Measurements from ENCODE around the gene PRPF39. TPM values are rescaled to one million over a fixed set of nuclear protein-coding genes. Genes with fewer than 3 reads are reported as not detected.

Gene PRPF39
- total RNA-seq, 1 experiment from 2014 or later, result 57.4 TPM

DNA sequence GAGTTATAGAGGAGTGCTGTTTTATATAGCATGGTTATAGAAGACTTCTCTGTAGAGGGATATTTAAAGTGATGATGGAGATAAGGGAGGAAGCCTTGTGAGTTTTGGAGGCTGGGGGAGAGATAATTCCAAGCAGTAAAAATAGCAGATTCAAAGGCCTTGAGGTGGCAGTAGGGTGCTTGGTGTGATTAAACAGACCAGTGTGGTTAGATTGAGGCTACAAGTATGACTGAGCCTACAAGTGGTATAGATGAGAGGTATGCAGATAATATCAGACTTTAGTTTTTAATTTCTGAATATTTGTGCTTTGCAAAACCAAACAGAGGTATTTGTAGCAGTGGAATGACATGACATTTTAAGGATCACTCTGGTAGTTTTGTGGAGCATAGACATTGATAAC is 72.2 kb downstream of the PRPF39 start:
- H3K27me3 ChIP-seq (replicated peaks; ENCODE audit: insufficient read depth, low read depth, low read length, poor library complexity), result no peaks in the 10 kb centered on the region
- TF ChIP-seq EZH2 (IDR thresholded peaks at IDR 0.05; ENCODE audit: borderline replicate concordance, low read depth, low read length, poor library complexity, severe bottlenecking), result no peak
- TF ChIP-seq CTCF (conservative IDR thresholded peaks at IDR 0.05; ENCODE audit: low read depth, low read length), result no peak
- ChIA-PET POLR2A (ENCODE audit: low non-redundant PET) (no interaction called here), CTCF (no interaction called here)
- no peaks in the 10 kb centered on the region for H3K36me3 ChIP-seq (ENCODE audit: insufficient read depth, low read length, poor library complexity, severe bottlenecking)
- H3K9me3 ChIP-seq (ENCODE audit: low read depth, low read length, poor library complexity, severe bottlenecking), result no peaks in the 10 kb centered on the region
- H3K4me3 ChIP-seq (ENCODE audit: low read depth, low read length, poor library complexity, severe bottlenecking), result no peak overlapping the region
- no peak overlapping the region for H3K27ac ChIP-seq (ENCODE audit: low read depth, low read length, poor library complexity, severe bottlenecking)
- H3K4me1 ChIP-seq (ENCODE audit: insufficient read depth, low read length, poor library complexity, severe bottlenecking), result no peaks in the 10 kb centered on the region
- BruUV-seq (replicated peaks), result no TSS peak
- intact Hi-C loops (cut with micrococcal nuclease; ENCODE audit: unreplicated experiment), result no loop called here
- no peak for DNase-seq (ENCODE audit: low spot score)

Other genes with a start within 250 kb of the PRPF39 start
- gene KLHL28, start 122.2 kb upstream of the PRPF39 start, total RNA-seq (2021), result 10.0 and 10.6 TPM in 2 replicates
- gene TOGARAM1, start 121.9 kb upstream of the PRPF39 start, total RNA-seq (2021), result 16.8 and 18.5 TPM in 2 replicates
- 162 and 164 TPM in 2 replicates for gene FKBP3, start 50.4 kb downstream of the PRPF39 start, total RNA-seq (2021)
- gene FANCM, start 51.8 kb downstream of the PRPF39 start, total RNA-seq (2021), result 20.8 and 21.5 TPM in 2 replicates
- 61.0 and 63.0 TPM in 2 replicates for gene MIS18BP1, start 169.1 kb downstream of the PRPF39 start, total RNA-seq (2021)

Data from A673 (cell line).